GM12878 (cell line): Measurements from ENCODE around the gene GLUL. TPM values are rescaled to one million over a fixed set of nuclear protein-coding genes. Genes with fewer than 3 reads are reported as not detected.

ENCODE experiments used
- ATAC-seq: fragments of 200-7000 bp; cut with Tn5 transposase; 3 replicates; pipeline ENCODE4 v1.9.1; 2020; ENCODE audit warnings: mild to moderate bottlenecking, moderate library complexity
- BruUV-seq: library from RNA; stranded (reverse); fragments of 400-500 nt; replicated peaks from 2 replicates; lab custom pipeline; 2021; lab: Mats Ljungman, UMichigan
- CTCF ChIA-PET: fragments of 300-600 bp; sonication (Branson Sonifier 250); formaldehyde crosslinking; extraction: SDS; loops from one replicate; lab custom pipeline; 2021; ENCODE audit warnings: inconsistent platforms; lab: Yijun Ruan, JAX
- POLR2A ChIA-PET: fragments of 350-600 bp; formaldehyde crosslinking; extraction: SDS; loops from one replicate; lab custom pipeline; 2021; ENCODE audit warnings: inconsistent platforms; lab: Charles Lee
- RAD21 ChIA-PET: fragments of 300-600 bp; sonication (Branson Sonifier 250); formaldehyde crosslinking; loops from one replicate; lab custom pipeline; 2023; ENCODE audit warnings: antibody characterized with exemption; ENCODE audit not compliant: unreplicated experiment; lab: Charles Lee
- SMC1A ChIA-PET: fragments of 300-600 bp; sonication (Branson Sonifier 250); formaldehyde crosslinking; loops from one replicate; lab custom pipeline; 2023; ENCODE audit not compliant: unreplicated experiment, uncharacterized antibody; lab: Charles Lee
- DNase-seq: peaks from one replicate; pipeline ENCODE4 v3.0.0-alpha.2; 2011; ENCODE audit warnings: low read depth, low spot score
- FAIRE-seq: peaks from 3 replicates; lab custom pipeline; 2011; peaks lifted over from hg19 to GRCh38; lab: Jason Lieb, UNC
- H2AFZ ChIP-seq: 2 replicates; pipeline ENCODE4 v1.6.0; 2011; ENCODE audit warnings: low read depth, low read length, control low read depth; ENCODE audit not compliant: control insufficient read depth
- H3K27ac ChIP-seq: 2 replicates; pipeline ENCODE4 v1.5.1; 2011; ENCODE audit warnings: control low read depth; ENCODE audit not compliant: control insufficient read depth, insufficient read depth
- H3K27me3 ChIP-seq, 2 experiments: replicated peaks in 1 of 2; 2 replicates each; pipeline versions ENCODE4 v1.6.0 to v1.6.1; 2011; ENCODE audit warnings: low read length in 1 of 2; ENCODE audit not compliant: control insufficient read depth in 2 of 2, insufficient read depth in 2 of 2
- H3K36me3 ChIP-seq, 2 experiments: 2 replicates each; pipeline ENCODE4 v1.5.1; 2011; ENCODE audit warnings: low read length in 1 of 2; ENCODE audit not compliant: control insufficient read depth in 2 of 2, insufficient read depth in 2 of 2
- H3K4me1 ChIP-seq: 2 replicates; pipeline ENCODE4 v1.6.1; 2011; ENCODE audit warnings: mild to moderate bottlenecking, low read length, moderate library complexity, mixed read lengths; ENCODE audit not compliant: control insufficient read depth, insufficient read depth
- H3K4me2 ChIP-seq: 2 replicates; pipeline ENCODE4 v1.6.0; 2011; ENCODE audit warnings: control low read depth; ENCODE audit not compliant: control insufficient read depth, insufficient read depth
- H3K4me3 ChIP-seq: fragments of 200-600 bp; sonication (generic); 2 replicates; pipeline ENCODE4 v1.5.1; 2016
- H3K79me2 ChIP-seq: 2 replicates; pipeline ENCODE4 v1.6.0; 2011; ENCODE audit warnings: low read length; ENCODE audit not compliant: control insufficient read depth, insufficient read depth
- H3K9ac ChIP-seq: 2 replicates; pipeline ENCODE4 v1.8.0; 2011; ENCODE audit warnings: low read length, control low read depth, mixed read lengths; ENCODE audit not compliant: control insufficient read depth, insufficient read depth
- H3K9me3 ChIP-seq: replicated peaks from 3 replicates; pipeline ENCODE4 v1.5.1; 2011; ENCODE audit warnings: mild to moderate bottlenecking, low read length; ENCODE audit not compliant: control insufficient read depth, insufficient read depth
- H4K20me1 ChIP-seq: 2 replicates; pipeline ENCODE4 v1.6.0; 2011; ENCODE audit not compliant: control insufficient read depth, insufficient read depth
- ATF7 ChIP-seq: fragments of 450-650 bp; IDR thresholded peaks from 2 replicates; pipeline ENCODE4 v1.6.1; 2016; ENCODE audit warnings: low read depth, mild to moderate bottlenecking
- CBFB ChIP-seq: IDR thresholded peaks from 2 replicates; pipeline ENCODE4 v1.6.1; 2016; ENCODE audit warnings: antibody characterized with exemption, low read depth
- IKZF2 ChIP-seq, 2 experiments: fragments of 450-650 bp; IDR thresholded peaks; 2 replicates each; pipeline ENCODE4 v1.6.1; 2017; ENCODE audit warnings: mild to moderate bottlenecking in 2 of 2, moderate library complexity in 2 of 2
- LARP7 ChIP-seq: fragments of 450-650 bp; IDR thresholded peaks from 2 replicates; pipeline ENCODE4 v1.6.1; 2017; ENCODE audit warnings: mild to moderate bottlenecking
- MYC ChIP-seq: IDR thresholded peaks from 2 replicates; pipeline ENCODE4 v1.6.1; 2011; ENCODE audit warnings: mild to moderate bottlenecking, low read length, moderate library complexity, inconsistent platforms; ENCODE audit not compliant: insufficient read depth, insufficient replicate concordance, insufficient read length, severe bottlenecking
- NR2F1 ChIP-seq: fragments of 450-650 bp; conservative IDR thresholded peaks from 2 replicates; pipeline ENCODE4 v1.6.1; 2017; ENCODE audit warnings: mild to moderate bottlenecking
- PAX5 ChIP-seq: IDR thresholded peaks from 2 replicates; pipeline ENCODE4 v1.6.1; 2011; ENCODE audit warnings: low read depth, low read length, borderline replicate concordance
- PAX8 ChIP-seq: fragments of 450-650 bp; IDR thresholded peaks from 2 replicates; pipeline ENCODE4 v1.6.1; 2017; ENCODE audit warnings: mild to moderate bottlenecking, moderate library complexity
- RELA ChIP-seq: fragments of 450-650 bp; IDR thresholded peaks from 2 replicates; pipeline ENCODE4 v1.8.0; 2014; ENCODE audit warnings: borderline replicate concordance; ENCODE audit not compliant: partially characterized antibody
- SIX5 ChIP-seq: IDR thresholded peaks from 2 replicates; pipeline ENCODE4 v1.6.1; 2011; ENCODE audit warnings: mild to moderate bottlenecking, low read depth, low read length, moderate library complexity; ENCODE audit not compliant: severe bottlenecking
- SMAD1 ChIP-seq: fragments of 450-650 bp; IDR thresholded peaks from 2 replicates; pipeline ENCODE4 v1.6.1; 2018; ENCODE audit warnings: mild to moderate bottlenecking, low read depth; ENCODE audit not compliant: partially characterized antibody
- SREBF2 ChIP-seq: IDR thresholded peaks from 2 replicates; pipeline ENCODE4 v1.6.1; 2012; ENCODE audit warnings: mild to moderate bottlenecking, low read length
- ZSCAN29 ChIP-seq: fragments of 450-650 bp; IDR thresholded peaks from 2 replicates; pipeline ENCODE4 v1.6.1; 2017; ENCODE audit warnings: mild to moderate bottlenecking, moderate library complexity
- WGBS: methylation state at CpG from one replicate; pipeline ENCODE4 v1.1.6; 2016; ENCODE audit warnings: low lambda C conversion rate; ENCODE audit not compliant: insufficient replicate concordance, insufficient coverage; ENCODE audit errors: missing lambda C conversion rate; 5-methylcytosine and 5-hydroxymethylcytosine counted together
- in situ Hi-C: fragments of 300-500 bp; cut with MboI; formaldehyde crosslinking; loops from 9 replicates; pipeline ENCODE4 v1.14.3; 2018; ENCODE audit warnings: mixed read lengths
- intact Hi-C: fragments of 100-400 bp; cut with micrococcal nuclease; formaldehyde crosslinking; loops from one replicate; pipeline ENCODE4 v1.14.2; 2022; ENCODE audit not compliant: unreplicated experiment
- polyA plus RNA-seq, 11 experiments: library from polyadenylated mRNA; depleted of rRNA in 4 of 11; unstranded in 6 of 11; stranded (reverse) in 5 of 11; fragments of >200 nt; fragmentation: Nextera tagmentation in 4 of 11; fragmentation: Illumina TruSeq in 1 of 11; extraction: Ambion mirVana in 4 of 11; extraction: Trizol in 1 of 11; gene quantifications; 1 replicate in 1 of 11; 2 replicates in 10 of 11; pipeline versions ENCODE4 v1.2.1 to v1.2.3, GENCODE V29; 2011 to 2016; ENCODE audit warnings: inconsistent platforms in 2 of 11, missing spikeins in 2 of 11, low read depth in 1 of 11
- total RNA-seq, 4 experiments: library from RNA; depleted of rRNA in 3 of 4; stranded (reverse); fragments of >200 nt in 3 of 4; fragmentation: Illumina TruSeq in 1 of 4; extraction: Trizol in 1 of 4; gene quantifications; 2 replicates each; pipeline versions ENCODE4 v1.2.1 to v1.2.3, GENCODE V29; 2013 to 2021
- TF ChIP-seq, protein P1 (sequence below): fragments of 450-650 bp; formaldehyde crosslinking; IDR thresholded peaks from 2 replicates; pipeline ENCODE4 v1.4.0; 2022; ENCODE audit warnings: mild to moderate bottlenecking, moderate library complexity
- TF ChIP-seq, protein P2 (sequence below): fragments of 450-650 bp; IDR thresholded peaks from 2 replicates; pipeline ENCODE4 v1.6.1; 2017; ENCODE audit warnings: mild to moderate bottlenecking, moderate library complexity
- TF ChIP-seq, protein P3 (sequence below): fragments of 450-650 bp; formaldehyde crosslinking; IDR thresholded peaks from 2 replicates; pipeline ENCODE4 v1.5.0; 2022; ENCODE audit warnings: mild to moderate bottlenecking, missing genetic modification characterization

The GLUL gene
- total and polyA plus RNA-seq, 10 of the 15 experiments (the other 5 are each of a cell fraction or from before 2014, with no cell fraction given), result 2.3 to 392 (median 164) TPM

DNA sequence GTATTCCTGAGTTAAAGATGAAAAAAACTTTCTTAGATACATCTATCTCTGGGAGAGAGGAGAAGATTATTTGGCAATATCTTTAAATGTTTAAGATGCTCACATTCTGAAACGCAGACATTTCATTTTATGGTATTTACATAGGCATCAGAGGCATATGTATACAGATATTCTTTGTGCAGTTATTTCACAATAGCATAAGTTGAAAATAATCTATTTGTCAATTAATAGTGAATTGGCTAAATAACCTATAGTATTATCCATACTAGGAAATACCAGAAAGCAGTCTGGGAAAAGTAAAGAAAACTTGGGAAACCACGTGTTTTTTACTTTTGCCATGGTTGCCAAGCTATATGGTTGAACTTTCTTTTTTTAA lies 35.9 kb downstream of the GLUL start:
- FAIRE-seq (no peak), ATAC-seq (no peak), DNase-seq (no peak)
- Histone ChIP-seq H4K20me1 (no peaks in the 10 kb centered on the region), H3K4me1 (no peaks in the 10 kb centered on the region), H3K9ac (no peak overlapping the region), H3K9me3 (no peaks in the 10 kb centered on the region), H2AFZ (no peak overlapping the region), H3K4me2 (no peak overlapping the region), H3K36me3 (no peaks in the 10 kb centered on the region), H3K79me2 (no peaks in the 10 kb centered on the region), H3K27ac (no peak overlapping the region), H3K4me3 (no peak overlapping the region), H3K27me3 (no peaks in the 10 kb centered on the region; a peak in 1 of 4 replicates)
- ChIA-PET CTCF (interaction anchor here (1.1 kb wide), 1 partner anchor 40 kb away, joined by 5 read pairs; no protein-coding TSS in a partner anchor), POLR2A (no interaction called here), SMC1A (no interaction called here), RAD21 (no interaction called here)
- intact Hi-C loops (no loop called here), in situ Hi-C loops (no loop called here)
- no TSS peak for BruUV-seq
- 81% methylated on average over 2 of the region's 2 CpGs for WGBS
- TF ChIP-seq ZSCAN29, result no peak
- no peak for TF ChIP-seq PAX8
- TF ChIP-seq MYC, result no peak
- TF ChIP-seq SMAD1, result no peak
- no peak for TF ChIP-seq RELA
- TF ChIP-seq LARP7, result no peak
- no peak for TF ChIP-seq SREBF2
- TF ChIP-seq NR2F1, result no peak
- no peak for TF ChIP-seq CBFB
- TF ChIP-seq, protein P1, sequence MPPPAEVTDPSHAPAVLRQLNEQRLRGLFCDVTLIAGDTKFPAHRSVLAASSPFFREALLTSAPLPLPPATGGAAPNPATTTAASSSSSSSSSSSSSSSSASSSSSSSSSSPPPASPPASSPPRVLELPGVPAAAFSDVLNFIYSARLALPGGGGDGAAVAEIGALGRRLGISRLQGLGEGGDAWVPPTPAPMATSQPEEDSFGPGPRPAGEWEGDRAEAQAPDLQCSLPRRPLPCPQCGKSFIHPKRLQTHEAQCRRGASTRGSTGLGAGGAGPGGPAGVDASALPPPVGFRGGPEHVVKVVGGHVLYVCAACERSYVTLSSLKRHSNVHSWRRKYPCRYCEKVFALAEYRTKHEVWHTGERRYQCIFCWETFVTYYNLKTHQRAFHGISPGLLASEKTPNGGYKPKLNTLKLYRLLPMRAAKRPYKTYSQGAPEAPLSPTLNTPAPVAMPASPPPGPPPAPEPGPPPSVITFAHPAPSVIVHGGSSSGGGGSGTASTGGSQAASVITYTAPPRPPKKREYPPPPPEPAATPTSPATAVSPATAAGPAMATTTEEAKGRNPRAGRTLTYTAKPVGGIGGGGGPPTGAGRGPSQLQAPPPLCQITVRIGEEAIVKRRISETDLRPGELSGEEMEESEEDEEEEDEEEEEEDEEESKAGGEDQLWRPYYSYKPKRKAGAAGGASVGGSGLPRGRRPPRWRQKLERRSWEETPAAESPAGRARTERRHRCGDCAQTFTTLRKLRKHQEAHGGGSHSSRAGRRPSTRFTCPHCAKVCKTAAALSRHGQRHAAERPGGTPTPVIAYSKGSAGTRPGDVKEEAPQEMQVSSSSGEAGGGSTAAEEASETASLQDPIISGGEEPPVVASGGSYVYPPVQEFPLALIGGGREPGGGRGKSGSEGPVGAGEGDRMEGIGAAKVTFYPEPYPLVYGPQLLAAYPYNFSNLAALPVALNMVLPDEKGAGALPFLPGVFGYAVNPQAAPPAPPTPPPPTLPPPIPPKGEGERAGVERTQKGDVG (CRISPR knock-in tag), result no peak
- no peak for TF ChIP-seq PAX5
- TF ChIP-seq ATF7, result no peak
- TF ChIP-seq, protein P2, sequence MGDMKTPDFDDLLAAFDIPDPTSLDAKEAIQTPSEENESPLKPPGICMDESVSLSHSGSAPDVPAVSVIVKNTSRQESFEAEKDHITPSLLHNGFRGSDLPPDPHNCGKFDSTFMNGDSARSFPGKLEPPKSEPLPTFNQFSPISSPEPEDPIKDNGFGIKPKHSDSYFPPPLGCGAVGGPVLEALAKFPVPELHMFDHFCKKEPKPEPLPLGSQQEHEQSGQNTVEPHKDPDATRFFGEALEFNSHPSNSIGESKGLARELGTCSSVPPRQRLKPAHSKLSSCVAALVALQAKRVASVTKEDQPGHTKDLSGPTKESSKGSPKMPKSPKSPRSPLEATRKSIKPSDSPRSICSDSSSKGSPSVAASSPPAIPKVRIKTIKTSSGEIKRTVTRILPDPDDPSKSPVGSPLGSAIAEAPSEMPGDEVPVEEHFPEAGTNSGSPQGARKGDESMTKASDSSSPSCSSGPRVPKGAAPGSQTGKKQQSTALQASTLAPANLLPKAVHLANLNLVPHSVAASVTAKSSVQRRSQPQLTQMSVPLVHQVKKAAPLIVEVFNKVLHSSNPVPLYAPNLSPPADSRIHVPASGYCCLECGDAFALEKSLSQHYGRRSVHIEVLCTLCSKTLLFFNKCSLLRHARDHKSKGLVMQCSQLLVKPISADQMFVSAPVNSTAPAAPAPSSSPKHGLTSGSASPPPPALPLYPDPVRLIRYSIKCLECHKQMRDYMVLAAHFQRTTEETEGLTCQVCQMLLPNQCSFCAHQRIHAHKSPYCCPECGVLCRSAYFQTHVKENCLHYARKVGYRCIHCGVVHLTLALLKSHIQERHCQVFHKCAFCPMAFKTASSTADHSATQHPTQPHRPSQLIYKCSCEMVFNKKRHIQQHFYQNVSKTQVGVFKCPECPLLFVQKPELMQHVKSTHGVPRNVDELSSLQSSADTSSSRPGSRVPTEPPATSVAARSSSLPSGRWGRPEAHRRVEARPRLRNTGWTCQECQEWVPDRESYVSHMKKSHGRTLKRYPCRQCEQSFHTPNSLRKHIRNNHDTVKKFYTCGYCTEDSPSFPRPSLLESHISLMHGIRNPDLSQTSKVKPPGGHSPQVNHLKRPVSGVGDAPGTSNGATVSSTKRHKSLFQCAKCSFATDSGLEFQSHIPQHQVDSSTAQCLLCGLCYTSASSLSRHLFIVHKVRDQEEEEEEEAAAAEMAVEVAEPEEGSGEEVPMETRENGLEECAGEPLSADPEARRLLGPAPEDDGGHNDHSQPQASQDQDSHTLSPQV, result no peak
- TF ChIP-seq IKZF2 (IDR thresholded peaks at IDR 0.05), result no peak
- TF ChIP-seq, protein P3, sequence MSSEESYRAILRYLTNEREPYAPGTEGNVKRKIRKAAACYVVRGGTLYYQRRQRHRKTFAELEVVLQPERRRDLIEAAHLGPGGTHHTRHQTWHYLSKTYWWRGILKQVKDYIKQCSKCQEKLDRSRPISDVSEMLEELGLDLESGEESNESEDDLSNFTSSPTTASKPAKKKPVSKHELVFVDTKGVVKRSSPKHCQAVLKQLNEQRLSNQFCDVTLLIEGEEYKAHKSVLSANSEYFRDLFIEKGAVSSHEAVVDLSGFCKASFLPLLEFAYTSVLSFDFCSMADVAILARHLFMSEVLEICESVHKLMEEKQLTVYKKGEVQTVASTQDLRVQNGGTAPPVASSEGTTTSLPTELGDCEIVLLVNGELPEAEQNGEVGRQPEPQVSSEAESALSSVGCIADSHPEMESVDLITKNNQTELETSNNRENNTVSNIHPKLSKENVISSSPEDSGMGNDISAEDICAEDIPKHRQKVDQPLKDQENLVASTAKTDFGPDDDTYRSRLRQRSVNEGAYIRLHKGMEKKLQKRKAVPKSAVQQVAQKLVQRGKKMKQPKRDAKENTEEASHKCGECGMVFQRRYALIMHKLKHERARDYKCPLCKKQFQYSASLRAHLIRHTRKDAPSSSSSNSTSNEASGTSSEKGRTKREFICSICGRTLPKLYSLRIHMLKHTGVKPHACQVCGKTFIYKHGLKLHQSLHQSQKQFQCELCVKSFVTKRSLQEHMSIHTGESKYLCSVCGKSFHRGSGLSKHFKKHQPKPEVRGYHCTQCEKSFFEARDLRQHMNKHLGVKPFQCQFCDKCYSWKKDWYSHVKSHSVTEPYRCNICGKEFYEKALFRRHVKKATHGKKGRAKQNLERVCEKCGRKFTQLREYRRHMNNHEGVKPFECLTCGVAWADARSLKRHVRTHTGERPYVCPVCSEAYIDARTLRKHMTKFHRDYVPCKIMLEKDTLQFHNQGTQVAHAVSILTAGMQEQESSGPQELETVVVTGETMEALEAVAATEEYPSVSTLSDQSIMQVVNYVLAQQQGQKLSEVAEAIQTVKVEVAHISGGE, result no peak
- no peak for TF ChIP-seq SIX5
